ENCODE results near the gene TMEM43.
"Not testable (repeated sequence)": the region's sequence is repeated elsewhere in the genome, so short reads cannot be mapped to it uniquely, and the experiment has no call there.

TMEM43 gene

DNA sequence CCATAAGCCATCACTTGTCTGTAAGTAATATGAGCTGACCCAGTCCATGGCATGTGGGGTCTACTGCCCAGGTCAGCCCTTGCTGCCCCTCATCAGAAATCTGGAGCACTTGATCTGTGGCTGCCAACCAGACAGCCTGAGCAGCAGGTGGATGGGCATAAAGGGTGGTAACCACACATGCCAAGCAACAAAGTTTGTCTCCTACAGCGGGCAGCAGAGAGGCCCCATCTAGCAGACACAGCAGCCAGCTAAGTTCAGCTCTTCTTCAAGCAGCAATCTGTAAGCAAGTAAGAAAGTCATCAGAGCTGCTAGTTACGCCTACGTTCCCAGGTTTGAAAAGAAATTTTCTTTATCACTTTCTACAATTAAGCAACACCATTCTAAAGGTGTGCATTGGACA is 28.1 kb upstream of the TMEM43 start:
- TF ChIP-seq, protein P1, sequence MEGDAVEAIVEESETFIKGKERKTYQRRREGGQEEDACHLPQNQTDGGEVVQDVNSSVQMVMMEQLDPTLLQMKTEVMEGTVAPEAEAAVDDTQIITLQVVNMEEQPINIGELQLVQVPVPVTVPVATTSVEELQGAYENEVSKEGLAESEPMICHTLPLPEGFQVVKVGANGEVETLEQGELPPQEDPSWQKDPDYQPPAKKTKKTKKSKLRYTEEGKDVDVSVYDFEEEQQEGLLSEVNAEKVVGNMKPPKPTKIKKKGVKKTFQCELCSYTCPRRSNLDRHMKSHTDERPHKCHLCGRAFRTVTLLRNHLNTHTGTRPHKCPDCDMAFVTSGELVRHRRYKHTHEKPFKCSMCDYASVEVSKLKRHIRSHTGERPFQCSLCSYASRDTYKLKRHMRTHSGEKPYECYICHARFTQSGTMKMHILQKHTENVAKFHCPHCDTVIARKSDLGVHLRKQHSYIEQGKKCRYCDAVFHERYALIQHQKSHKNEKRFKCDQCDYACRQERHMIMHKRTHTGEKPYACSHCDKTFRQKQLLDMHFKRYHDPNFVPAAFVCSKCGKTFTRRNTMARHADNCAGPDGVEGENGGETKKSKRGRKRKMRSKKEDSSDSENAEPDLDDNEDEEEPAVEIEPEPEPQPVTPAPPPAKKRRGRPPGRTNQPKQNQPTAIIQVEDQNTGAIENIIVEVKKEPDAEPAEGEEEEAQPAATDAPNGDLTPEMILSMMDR (IDR thresholded peaks at IDR 0.05; ENCODE audit: control extremely low read depth, extremely low read depth, low read depth, missing control alignments): no peak
- no peak for DNase-seq (ENCODE audit: extremely low spot score)
- ChIA-PET POLR2A (no interaction called here), CTCF (no interaction called here)

DNA sequence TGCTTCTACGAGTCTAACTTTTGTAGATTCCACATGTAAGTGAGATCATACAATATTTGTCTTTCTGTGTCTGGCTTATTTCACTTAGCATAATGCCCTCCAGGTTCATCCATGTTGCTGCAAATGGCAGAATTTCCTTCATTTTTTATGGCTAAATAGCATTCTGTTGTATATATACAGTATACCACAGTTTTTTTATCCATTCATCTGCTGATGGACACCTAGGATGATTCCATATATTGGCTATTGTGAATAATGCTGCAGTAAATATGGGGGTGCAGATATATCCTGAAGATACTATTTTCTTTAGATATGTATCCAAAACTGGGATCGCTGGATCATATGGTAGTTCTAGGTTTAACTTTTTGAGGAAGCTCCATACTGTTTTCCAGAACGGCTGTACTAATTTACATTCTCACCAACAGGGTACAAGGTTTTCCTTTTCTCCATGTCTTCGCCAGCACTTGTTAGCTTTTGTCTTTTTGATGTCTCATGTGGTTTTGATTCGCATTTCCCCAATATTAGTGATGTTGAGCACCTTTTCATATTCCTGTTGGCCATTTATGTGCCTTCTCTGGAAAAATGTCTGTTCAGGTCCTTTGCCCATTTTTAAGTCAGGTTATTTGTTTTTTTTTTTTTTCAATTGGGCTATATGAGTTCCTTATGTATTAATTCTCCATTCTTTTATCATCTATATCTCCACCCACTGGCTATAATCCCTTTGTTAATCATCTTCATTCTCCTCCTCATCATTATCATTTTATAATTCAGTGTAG is 27.0 kb upstream of the TMEM43 start:
- CTCF ChIA-PET: interaction anchor here (0.6 to 0.7 kb wide), 2 partner anchors 105 to 1646 kb away, joined by 3 to 4 read pairs; no protein-coding TSS in a partner anchor
- TF ChIP-seq, protein P1 (IDR thresholded peaks at IDR 0.05; ENCODE audit: control extremely low read depth, extremely low read depth, low read depth, missing control alignments): no peak

DNA sequence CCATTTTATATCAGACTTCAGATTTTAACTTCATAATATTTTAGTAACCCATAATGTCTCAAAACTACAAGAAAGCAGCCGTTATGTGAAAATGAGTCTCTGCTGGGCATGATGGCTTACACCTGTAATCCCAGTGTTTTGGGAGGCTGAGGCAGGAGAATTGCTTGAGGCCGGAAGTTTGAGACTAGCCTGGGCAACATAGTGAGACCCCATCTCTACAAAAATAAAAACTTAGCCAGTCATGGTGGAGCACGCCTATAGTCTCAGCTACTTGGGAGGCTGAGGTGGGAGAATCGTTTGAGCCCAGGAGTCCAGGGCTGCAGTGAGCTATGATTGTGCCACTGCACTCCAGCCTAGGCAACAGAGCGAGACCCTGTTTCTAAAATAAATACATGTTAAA is 15.0 kb upstream of the TMEM43 start:
- DNase-seq (ENCODE audit: extremely low spot score); CTCF ChIA-PET; POLR2A ChIA-PET: not testable (repeated sequence)

More for the DNA sequence above, 27.0 kb upstream of the TMEM43 start:
- POLR2A ChIA-PET: no interaction called here
- no peak for DNase-seq (ENCODE audit: extremely low spot score)

DNA sequence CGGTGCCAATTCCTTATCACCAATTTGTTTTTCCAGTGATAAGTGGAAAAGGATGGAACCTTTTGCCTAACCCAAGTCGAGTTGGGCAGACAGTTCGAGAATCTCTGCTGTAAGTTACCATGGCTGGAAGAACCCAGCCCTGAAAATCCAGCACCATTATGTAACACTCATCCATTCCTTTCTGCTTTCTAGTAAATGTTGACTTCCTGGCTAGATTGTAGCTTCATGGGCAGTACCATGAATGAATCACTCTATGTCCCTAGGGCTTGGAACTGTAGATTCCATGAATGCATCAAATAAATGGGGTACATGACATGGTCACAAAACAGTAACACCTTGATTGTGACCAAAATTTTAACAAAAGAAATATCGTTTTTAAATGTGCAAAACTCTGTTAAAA is 14.2 kb upstream of the TMEM43 start:
- TF ChIP-seq, protein P1 (IDR thresholded peaks at IDR 0.05; ENCODE audit: control extremely low read depth, extremely low read depth, low read depth, missing control alignments): no peak
- no peak for DNase-seq (ENCODE audit: extremely low spot score)
- POLR2A ChIA-PET: no interaction called here
- CTCF ChIA-PET: no interaction called here

DNA sequence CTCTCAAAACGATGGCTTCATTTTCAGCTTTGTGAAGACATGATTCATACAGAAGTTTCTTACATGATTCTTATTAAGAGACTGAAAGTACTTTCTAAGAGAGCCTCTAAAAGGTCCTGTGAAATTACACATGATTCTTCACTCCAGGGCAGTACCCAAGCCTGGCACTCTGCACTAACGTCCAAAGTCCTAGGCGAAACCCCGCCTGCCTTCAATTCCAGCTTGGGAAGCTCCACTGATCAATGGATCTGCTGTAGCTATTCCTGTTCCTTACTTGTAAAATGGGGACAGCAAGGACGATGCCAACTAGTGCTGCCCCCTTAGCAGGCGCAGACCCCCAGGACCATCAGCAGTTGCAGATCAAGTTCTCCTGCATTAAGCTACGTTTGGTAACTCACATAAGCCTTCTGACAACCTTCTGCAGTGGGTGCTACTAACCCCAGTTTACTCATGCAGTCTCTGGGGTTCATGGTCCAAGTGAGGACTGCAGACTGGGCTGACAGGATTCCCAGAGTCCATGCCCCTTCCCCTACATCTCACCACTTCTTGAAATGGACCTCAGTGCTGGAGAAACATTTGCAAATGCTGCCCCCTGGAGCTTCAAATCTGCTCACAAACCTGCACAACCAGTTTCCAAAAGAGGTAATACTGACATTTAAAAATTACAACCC is 10.8 kb upstream of the TMEM43 start:
- CTCF ChIA-PET: interaction anchor here (1.4 to 3.4 kb wide), 4 partner anchors 12 to 456 kb away, joined by 4 to 17 read pairs (median 6); no protein-coding TSS in a partner anchor
- no peak for DNase-seq (ENCODE audit: extremely low spot score)
- POLR2A ChIA-PET: no interaction called here
- TF ChIP-seq, protein P1 (IDR thresholded peaks at IDR 0.05; ENCODE audit: control extremely low read depth, extremely low read depth, low read depth, missing control alignments): no peak

DNA sequence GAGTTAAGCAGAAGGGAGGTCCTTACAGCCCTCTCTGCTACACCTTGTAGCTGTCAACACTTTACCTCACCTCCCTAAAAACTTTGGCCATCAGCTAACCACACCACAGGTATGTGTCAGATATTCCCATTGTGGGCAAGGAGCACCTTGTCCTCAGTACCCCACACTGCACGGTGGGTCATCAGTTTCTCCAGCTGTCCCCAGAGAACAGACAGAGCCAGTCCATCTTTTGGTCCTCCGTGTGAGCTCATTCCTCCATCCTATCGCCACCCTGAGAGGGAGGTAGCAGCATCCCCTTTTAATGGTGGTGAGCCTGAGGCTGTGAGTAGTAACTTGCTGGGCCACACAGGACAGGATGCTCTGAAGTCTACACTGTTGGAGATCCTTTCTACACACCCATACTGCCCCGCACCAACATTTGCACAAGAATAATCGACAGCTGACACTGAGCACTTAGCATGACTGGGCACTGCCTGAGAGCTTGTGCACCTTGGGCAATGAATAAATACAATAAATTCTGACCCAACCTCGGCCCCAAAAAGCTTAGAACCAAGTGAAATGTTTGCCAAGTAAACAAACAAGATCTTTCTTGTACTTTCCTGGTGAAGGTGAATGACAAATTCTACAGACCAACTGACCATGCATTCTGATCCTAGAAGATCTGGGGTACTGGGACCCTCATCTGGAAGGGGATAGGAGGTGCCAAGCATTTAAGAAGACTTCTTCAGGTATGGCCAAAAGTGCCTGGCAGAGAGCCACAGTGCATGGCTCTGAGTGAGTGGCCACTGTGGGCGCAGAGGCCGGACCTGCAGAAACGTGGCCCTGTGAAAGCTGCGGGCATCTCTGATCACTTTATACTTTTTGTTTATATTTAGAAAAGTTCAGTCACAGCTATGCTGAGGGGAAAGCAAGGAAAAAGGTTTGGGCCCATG is 7.1 kb upstream of the TMEM43 start:
- no peak for DNase-seq (ENCODE audit: extremely low spot score)
- ChIA-PET CTCF (interaction anchor here (1.1 to 1.9 kb wide), 2 partner anchors 7 to 221 kb away, joined by 4 to 7 read pairs; partner anchors contain the start of genes CHCHD4 and TMEM43), POLR2A (no interaction called here)
- TF ChIP-seq, protein P1 (IDR thresholded peaks at IDR 0.05; ENCODE audit: control extremely low read depth, extremely low read depth, low read depth, missing control alignments): no peak
